Ishikawa (cell line): ENCODE measurements around the gene ELF4.

Experiments
- CEBPB ChIP-seq: IDR thresholded peaks from 2 replicates; pipeline ENCODE4 v1.6.1; 2012
- CREB1 ChIP-seq: IDR thresholded peaks from 2 replicates; pipeline ENCODE4 v1.6.1; 2012; ENCODE audit warnings: low read depth
- RAD21 ChIP-seq: IDR thresholded peaks from 2 replicates; pipeline ENCODE4 v1.6.1; 2012; ENCODE audit warnings: low read depth
- TAF1 ChIP-seq: IDR thresholded peaks from 2 replicates; pipeline ENCODE4 v1.6.1; 2012; ENCODE audit warnings: low read depth, mild to moderate bottlenecking
- YY1 ChIP-seq: IDR thresholded peaks from 2 replicates; pipeline ENCODE4 v1.6.1; 2012; ENCODE audit warnings: low read depth

DNA sequence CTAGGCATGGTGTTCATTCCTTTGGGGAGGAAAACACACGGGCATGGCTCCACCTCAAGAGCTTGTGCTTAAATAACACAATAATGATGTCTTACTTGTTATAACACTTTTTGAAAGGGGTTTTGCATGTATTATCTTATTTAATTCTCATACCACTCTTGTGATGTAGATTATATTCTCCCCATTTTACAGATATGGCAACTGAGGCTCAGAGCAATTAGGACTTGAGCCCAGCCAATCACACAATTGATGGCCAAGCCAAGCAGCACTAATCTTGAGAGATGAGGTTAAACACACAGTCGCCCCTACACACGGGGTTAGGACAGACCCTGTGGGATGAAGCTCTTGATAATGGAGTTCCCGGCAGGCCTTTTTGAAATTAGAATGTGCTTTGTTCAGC lies 82.7 kb downstream of the ELF4 start:
- TF ChIP-seq CREB1 (no peak), TAF1 (no peak), YY1 (no peak), CEBPB (no peak), RAD21 (no peak)
